GM12801 (cell line): Measurements from ENCODE around the gene TNFSF8.

Experiments
- TF ChIP-seq, protein P1 (sequence below): IDR thresholded peaks from one replicate; pipeline ENCODE4 v1.5.1; 2011; ENCODE audit warnings: control low read depth; ENCODE audit not compliant: insufficient read length; ENCODE audit errors: extremely low read depth

Gene TNFSF8

GRCh38 chr9:114864471-114864870 lies 65.9 kb downstream of the TNFSF8 start:
- TF ChIP-seq, protein P1, sequence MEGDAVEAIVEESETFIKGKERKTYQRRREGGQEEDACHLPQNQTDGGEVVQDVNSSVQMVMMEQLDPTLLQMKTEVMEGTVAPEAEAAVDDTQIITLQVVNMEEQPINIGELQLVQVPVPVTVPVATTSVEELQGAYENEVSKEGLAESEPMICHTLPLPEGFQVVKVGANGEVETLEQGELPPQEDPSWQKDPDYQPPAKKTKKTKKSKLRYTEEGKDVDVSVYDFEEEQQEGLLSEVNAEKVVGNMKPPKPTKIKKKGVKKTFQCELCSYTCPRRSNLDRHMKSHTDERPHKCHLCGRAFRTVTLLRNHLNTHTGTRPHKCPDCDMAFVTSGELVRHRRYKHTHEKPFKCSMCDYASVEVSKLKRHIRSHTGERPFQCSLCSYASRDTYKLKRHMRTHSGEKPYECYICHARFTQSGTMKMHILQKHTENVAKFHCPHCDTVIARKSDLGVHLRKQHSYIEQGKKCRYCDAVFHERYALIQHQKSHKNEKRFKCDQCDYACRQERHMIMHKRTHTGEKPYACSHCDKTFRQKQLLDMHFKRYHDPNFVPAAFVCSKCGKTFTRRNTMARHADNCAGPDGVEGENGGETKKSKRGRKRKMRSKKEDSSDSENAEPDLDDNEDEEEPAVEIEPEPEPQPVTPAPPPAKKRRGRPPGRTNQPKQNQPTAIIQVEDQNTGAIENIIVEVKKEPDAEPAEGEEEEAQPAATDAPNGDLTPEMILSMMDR: no peak

DNA sequence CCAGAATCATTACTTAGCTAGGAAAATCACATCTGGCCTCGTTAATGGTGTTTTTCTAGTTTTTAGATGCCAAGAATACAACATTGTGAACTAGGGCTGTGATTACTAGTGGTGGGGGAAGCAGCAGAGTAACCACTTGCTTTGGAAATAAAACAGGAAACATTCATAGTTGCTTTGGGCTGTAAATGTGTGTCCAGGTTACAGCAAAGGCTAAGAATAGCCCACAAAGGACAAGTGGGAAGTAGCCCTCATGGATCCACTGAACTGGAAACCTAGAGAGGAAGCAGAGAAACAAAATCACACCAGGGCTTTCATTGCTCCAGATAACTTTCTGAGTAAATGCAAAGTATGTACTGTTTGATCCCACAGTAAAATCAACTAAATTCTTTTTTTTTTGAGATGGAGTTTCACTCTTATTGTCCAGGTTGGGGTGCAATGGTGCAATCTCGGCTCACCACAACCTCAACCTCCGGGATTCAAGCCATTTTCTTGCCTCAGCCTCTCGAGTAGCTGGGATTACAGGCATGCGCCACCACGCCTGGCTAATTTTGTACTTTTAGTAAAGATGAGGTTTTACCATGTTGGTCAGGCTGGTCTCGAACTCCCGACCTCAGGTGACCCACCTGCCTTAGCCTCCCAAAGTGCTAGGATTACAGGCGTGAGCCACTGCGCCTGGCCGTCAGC lies 68.3 kb downstream of the TNFSF8 start:
- TF ChIP-seq, protein P1: no peak

DNA sequence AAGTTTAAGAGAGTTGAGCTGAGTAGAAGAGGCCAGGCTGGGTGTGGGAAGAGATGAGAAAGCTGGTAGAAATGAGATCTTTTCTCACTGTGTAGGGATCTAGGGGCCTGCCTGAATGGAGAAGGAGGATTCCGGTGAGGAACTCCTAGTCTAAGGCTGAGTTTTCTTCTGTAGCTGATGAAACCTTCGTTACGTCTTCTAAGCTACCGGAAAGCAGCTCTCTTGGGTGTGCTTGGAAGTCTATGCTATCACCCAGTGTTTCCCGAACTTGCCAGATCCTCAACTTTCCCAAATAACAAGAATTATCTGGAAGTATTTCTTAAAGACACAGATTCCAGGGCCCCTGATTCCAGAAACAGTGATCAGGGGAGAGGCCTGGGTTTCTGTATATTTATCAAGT lies 69.1 kb downstream of the TNFSF8 start:
- TF ChIP-seq, protein P1: no peak

DNA sequence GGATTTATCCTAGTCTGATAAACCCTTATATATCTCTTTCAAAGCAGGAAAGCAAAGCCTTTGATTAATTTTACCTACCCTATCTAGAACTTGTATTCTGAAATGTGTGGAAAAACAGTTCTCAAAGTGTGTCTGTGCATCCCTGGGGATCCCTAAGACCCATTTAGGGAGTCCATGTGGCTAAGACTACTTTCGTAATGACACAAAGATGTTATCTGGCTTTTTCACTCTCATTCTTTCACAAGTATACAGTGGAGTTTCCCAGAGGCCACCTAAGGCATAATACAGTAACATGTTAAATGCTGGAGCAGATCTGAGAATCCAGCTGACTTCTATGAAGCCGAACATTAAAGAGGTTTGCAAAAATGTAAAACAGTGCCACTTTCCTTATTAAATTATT lies 70.2 kb downstream of the TNFSF8 start:
- TF ChIP-seq, protein P1: no peak

GRCh38 chr9:114856942-114857315 lies 73.5 kb downstream of the TNFSF8 start:
- TF ChIP-seq, protein P1: no peak

DNA sequence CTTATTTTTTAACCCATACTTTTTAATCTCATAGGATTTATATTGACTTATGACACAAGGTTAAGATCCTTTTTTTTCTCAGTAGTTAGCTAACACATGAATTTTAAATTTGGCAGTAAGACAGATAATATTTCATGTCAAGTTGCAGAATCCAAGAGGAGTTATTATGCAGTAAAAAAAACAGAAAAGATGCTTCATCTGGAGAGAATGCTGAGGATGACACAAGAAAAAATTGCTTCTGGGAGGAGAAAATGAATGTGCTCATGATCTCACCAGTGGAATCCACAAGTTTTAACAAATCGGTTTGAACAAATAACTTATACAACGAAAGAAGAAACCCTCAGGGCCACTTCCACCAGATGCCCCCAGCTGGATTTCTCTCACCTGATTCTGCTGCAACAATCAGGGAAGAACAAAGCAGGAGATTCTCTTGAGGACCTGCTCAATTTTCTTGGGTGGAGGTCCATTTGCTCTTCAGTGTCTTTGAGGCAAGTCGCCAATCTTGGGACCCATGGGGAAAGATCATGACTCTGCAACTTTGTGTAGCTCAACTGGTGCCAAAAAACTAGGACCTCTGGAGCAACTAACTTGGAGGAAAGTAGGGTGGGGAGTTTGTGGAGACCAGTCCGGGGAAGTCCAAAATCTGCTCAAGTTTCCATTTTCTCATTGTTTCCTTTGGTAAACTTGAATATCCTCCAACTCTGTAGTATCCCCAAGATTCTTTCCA lies 74.0 kb downstream of the TNFSF8 start:
- TF ChIP-seq, protein P1: no peak

GRCh38 chr9:114855488-114855887 lies 74.9 kb downstream of the TNFSF8 start:
- TF ChIP-seq, protein P1: no peak
